Measurements from ENCODE around the gene CADM1.

GRCh38 chr11:115459563-115459962, 44.7 kb downstream of the CADM1 start:
- TF ChIP-seq CTCF (IDR thresholded peaks at IDR 0.05; ENCODE audit: borderline replicate concordance, extremely low read depth, low read length, poor library complexity, severe bottlenecking) (no peak), EZH2 (IDR thresholded peaks at IDR 0.05; ENCODE audit: borderline replicate concordance, low read depth, low read length, severe bottlenecking) (no peak)

All from DND-41 (cell line).